LHCN-M2 (cell line): ENCODE data around the gene ARFGEF2. TPM values are rescaled to one million over a fixed set of nuclear protein-coding genes. Genes with fewer than 3 reads are reported as not detected.

Source experiments
- DNase-seq: peaks from one replicate; pipeline ENCODE4 v3.0.0-alpha.2; 2012; ENCODE audit warnings: low read depth
- total RNA-seq: library from RNA; depleted of rRNA; stranded (reverse); fragments of >200 nt; gene quantifications from 2 replicates; pipeline ENCODE4 v1.2.3, GENCODE V29; 2014

ARFGEF2 gene
- total RNA-seq, 1 experiment from 2014 or later: 32.9 TPM

GRCh38 chr20:48898896-48899530, 22.5 kb upstream of the ARFGEF2 start:
- no peak for DNase-seq

GRCh38 chr20:48899881-48900280, 21.6 kb upstream of the ARFGEF2 start:
- DNase-seq: no peak

- no peak for DNase-seq
Measured at GRCh38 chr20:48901326-48901725, 20.2 kb upstream of the ARFGEF2 start.

GRCh38 chr20:48903705-48904104, 17.8 kb upstream of the ARFGEF2 start:
- no peak for DNase-seq

- peak; percentile 63 for DNase-seq
Measured at GRCh38 chr20:48904566-48905296, 16.8 kb upstream of the ARFGEF2 start.

GRCh38 chr20:48905297-48905647, 16.2 kb upstream of the ARFGEF2 start:
- DNase-seq: no peak

- no peak for DNase-seq
Measured at GRCh38 chr20:48906221-48906877, 15.2 kb upstream of the ARFGEF2 start.

GRCh38 chr20:48908656-48909319, 12.7 kb upstream of the ARFGEF2 start:
- no peak for DNase-seq

- no peak for DNase-seq
Measured at GRCh38 chr20:48909910-48910309, 11.6 kb upstream of the ARFGEF2 start.

- DNase-seq: no peak
Measured at GRCh38 chr20:48910347-48910781, 11.1 kb upstream of the ARFGEF2 start.

GRCh38 chr20:48912065-48912464, 9.4 kb upstream of the ARFGEF2 start:
- no peak for DNase-seq

GRCh38 chr20:48916699-48917098, 4.8 kb upstream of the ARFGEF2 start:
- DNase-seq: no peak

GRCh38 chr20:48919336-48919881, 2.1 kb upstream of the ARFGEF2 start:
- no peak for DNase-seq

- no peak for DNase-seq
Measured at GRCh38 chr20:48919882-48920526, 1.5 kb upstream of the ARFGEF2 start.

- no peak for DNase-seq
Measured at GRCh38 chr20:48920527-48921167, 864 bp upstream of the ARFGEF2 start.

- DNase-seq: peak; percentile 56
Measured at GRCh38 chr20:48921883-48922820, 641 bp downstream of the ARFGEF2 start.

- DNase-seq: no peak
Measured at GRCh38 chr20:48923149-48923718, 1.7 kb downstream of the ARFGEF2 start.

GRCh38 chr20:48924756-48925109, 3.2 kb downstream of the ARFGEF2 start:
- no peak for DNase-seq

GRCh38 chr20:48926267-48926666, 4.8 kb downstream of the ARFGEF2 start:
- DNase-seq: no peak

- no peak for DNase-seq
Measured at GRCh38 chr20:48926821-48927220, 5.3 kb downstream of the ARFGEF2 start.
